Spleen (tissue), 7 donors: ENCODE data around the gene SLC34A3.
A peak's percentile ranks its signal among the peaks of the same experiment; 100 is the strongest.

Experiments
- POLR2A ChIP-seq, 3 donors: fragments of 450-650 bp; IDR thresholded peaks; one replicate each; pipeline ENCODE4 v1.5.1; 2017; ENCODE audit warnings: antibody characterized with exemption in 3 of 3, mild to moderate bottlenecking in 1 of 3
- TF ChIP-seq, protein P1 (sequence below), 11 experiments: fragments of 200-600 bp in 7 of 11; fragments of 450-650 bp in 4 of 11; sonication (generic) in 4 of 11; IDR thresholded peaks in 8 of 11; conservative IDR thresholded peaks in 3 of 11; 1 replicate in 7 of 11; 2 replicates in 4 of 11; pipeline versions ENCODE4 v1.4.0 to v1.8.0; 2016 to 2021; ENCODE audit warnings: antibody characterized with exemption in 11 of 11, inconsistent platforms in 4 of 11, mild to moderate bottlenecking in 1 of 11
- donor health status: DM: no; HTN: no; CAD: no; lungs with moderate emphysema.
- donor health status: DM: no; HTN: no; CAD: no.
- donor health status: DM: no; HTN: no; CAD: no.

DNA sequence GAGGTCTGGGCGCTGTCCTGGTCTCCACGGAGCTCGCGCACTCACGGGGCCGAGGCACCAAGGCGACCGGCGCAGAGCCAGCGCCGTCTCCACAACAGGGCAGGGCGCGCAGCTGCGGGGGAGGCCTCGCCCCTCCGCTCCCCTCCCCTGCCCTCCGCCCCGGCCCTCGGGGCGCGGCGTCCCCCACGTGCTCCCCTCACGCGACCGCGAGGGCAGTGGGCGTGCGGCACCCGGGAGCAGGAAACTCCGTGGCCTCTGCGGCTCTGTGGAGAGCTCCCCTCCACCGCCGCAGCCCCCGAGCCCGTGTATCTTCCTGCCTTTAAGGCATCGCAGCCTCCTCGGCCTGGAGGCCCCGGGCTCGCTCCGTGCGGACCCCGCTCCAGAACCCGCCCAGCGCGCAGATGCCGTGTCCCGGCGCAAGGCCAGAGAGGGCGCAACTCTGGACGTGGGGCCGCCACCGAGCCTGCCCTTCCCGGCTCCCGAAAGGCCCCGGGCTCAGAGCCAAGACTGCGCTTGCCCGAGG lies 9.7 kb downstream of the SLC34A3 start:
- TF ChIP-seq, protein P1, sequence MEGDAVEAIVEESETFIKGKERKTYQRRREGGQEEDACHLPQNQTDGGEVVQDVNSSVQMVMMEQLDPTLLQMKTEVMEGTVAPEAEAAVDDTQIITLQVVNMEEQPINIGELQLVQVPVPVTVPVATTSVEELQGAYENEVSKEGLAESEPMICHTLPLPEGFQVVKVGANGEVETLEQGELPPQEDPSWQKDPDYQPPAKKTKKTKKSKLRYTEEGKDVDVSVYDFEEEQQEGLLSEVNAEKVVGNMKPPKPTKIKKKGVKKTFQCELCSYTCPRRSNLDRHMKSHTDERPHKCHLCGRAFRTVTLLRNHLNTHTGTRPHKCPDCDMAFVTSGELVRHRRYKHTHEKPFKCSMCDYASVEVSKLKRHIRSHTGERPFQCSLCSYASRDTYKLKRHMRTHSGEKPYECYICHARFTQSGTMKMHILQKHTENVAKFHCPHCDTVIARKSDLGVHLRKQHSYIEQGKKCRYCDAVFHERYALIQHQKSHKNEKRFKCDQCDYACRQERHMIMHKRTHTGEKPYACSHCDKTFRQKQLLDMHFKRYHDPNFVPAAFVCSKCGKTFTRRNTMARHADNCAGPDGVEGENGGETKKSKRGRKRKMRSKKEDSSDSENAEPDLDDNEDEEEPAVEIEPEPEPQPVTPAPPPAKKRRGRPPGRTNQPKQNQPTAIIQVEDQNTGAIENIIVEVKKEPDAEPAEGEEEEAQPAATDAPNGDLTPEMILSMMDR (IDR thresholded peaks at IDR 0.05 in 8 of 11, conservative IDR thresholded peaks at IDR 0.05 in 3 of 11): peak in 1 of 11 experiments; percentile 10
- peak in 1 of 3 donors; percentile 39 for TF ChIP-seq POLR2A (IDR thresholded peaks at IDR 0.05)
